ELF-1 (cell line): ENCODE data around the gene DNASE2B.
"Not testable (repeated sequence)": the region's sequence is repeated elsewhere in the genome, so short reads cannot be mapped to it uniquely, and the experiment has no call there.

Source experiments
- DNase-seq: peaks from one replicate; pipeline ENCODE4 v3.0.0-alpha.2; 2016; ENCODE audit warnings: low read depth, low spot score

Gene DNASE2B

GRCh38 chr1:84412316-84412942 is 14.1 kb downstream of the DNASE2B start:
- no peak for DNase-seq

GRCh38 chr1:84415396-84415795 is 17.1 kb downstream of the DNASE2B start:
- no peak for DNase-seq

- no peak for DNase-seq
These were observed 24.6 kb downstream of the DNASE2B start for GRCh38 chr1:84422909-84423308.

- no peak for DNase-seq
These were observed 26.3 kb downstream of the DNASE2B start for GRCh38 chr1:84424513-84425149.

- DNase-seq: no peak
These were observed 27.0 kb downstream of the DNASE2B start for GRCh38 chr1:84425150-84425896.

- DNase-seq: no peak
These were observed 28.1 kb downstream of the DNASE2B start for GRCh38 chr1:84426376-84426775.

- no peak for DNase-seq
These were observed 29.2 kb downstream of the DNASE2B start for GRCh38 chr1:84427250-84428188.

- DNase-seq: no peak
These were observed 30.0 kb downstream of the DNASE2B start for GRCh38 chr1:84428235-84428634.

- DNase-seq: no peak
These were observed 30.9 kb downstream of the DNASE2B start for GRCh38 chr1:84429231-84429630.

GRCh38 chr1:84430546-84430945 is 32.3 kb downstream of the DNASE2B start:
- DNase-seq: no peak

GRCh38 chr1:84433258-84434080 is 35.2 kb downstream of the DNASE2B start:
- DNase-seq: peak; percentile 35

GRCh38 chr1:84434081-84434769 is 35.9 kb downstream of the DNASE2B start:
- no peak for DNase-seq

- no peak for DNase-seq
These were observed 36.7 kb downstream of the DNASE2B start for GRCh38 chr1:84434801-84435549.

GRCh38 chr1:84436876-84437655 is 38.8 kb downstream of the DNASE2B start:
- DNase-seq: no peak

GRCh38 chr1:84442256-84442655 is 44.0 kb downstream of the DNASE2B start:
- no peak for DNase-seq

GRCh38 chr1:84442747-84443646 is 44.7 kb downstream of the DNASE2B start:
- DNase-seq: not testable (repeated sequence)

GRCh38 chr1:84448704-84449103 is 50.4 kb downstream of the DNASE2B start:
- not testable (repeated sequence) for DNase-seq

GRCh38 chr1:84450910-84451309 is 52.6 kb downstream of the DNASE2B start:
- DNase-seq: no peak
